ENCODE results near the gene SULT1C3.

DNA sequence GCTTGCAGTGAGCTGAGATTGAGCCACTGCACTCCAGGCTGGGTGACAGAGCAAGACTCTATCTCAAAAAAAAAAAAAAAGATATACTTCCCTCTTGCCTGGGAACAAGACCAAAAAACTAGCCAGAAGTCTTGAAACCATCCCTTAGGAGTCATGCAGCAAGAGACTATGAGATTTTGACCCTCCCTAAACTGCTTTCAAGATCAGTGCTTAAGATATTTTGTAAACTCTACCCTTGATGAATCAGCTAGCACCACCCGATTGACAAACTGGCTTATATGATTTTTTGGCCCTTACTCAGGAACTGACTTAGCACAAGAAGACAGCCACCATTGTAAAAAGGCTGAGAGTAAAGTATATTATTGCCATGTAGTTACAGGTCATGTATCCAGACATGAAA lies 3.8 kb downstream of the SULT1C3 start:
- TF ChIP-seq EZH2 (IDR thresholded peaks at IDR 0.05; ENCODE audit: borderline replicate concordance, low read length), result no peak
- TF ChIP-seq, protein P1, sequence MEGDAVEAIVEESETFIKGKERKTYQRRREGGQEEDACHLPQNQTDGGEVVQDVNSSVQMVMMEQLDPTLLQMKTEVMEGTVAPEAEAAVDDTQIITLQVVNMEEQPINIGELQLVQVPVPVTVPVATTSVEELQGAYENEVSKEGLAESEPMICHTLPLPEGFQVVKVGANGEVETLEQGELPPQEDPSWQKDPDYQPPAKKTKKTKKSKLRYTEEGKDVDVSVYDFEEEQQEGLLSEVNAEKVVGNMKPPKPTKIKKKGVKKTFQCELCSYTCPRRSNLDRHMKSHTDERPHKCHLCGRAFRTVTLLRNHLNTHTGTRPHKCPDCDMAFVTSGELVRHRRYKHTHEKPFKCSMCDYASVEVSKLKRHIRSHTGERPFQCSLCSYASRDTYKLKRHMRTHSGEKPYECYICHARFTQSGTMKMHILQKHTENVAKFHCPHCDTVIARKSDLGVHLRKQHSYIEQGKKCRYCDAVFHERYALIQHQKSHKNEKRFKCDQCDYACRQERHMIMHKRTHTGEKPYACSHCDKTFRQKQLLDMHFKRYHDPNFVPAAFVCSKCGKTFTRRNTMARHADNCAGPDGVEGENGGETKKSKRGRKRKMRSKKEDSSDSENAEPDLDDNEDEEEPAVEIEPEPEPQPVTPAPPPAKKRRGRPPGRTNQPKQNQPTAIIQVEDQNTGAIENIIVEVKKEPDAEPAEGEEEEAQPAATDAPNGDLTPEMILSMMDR (IDR thresholded peaks at IDR 0.05; ENCODE audit: low read length), result no peak
